Activated effector memory CD4-positive, alpha-beta T cell treated with anti-CD3 and anti-CD28 coated beads, Interleukin-2, amount 50 U/mL, for 16 hours (primary cell): ENCODE data around the gene SLC2A3.
"Not testable (repeated sequence)": the region's sequence is repeated elsewhere in the genome, so short reads cannot be mapped to it uniquely, and the experiment has no call there.

Experiments used
- DNase-seq: peaks from one replicate; pipeline ENCODE4 v3.0.0-alpha.2; 2020

Gene SLC2A3

GRCh38 chr12:7935590-7936581 lies at the start of gene SLC2A3:
SLC2A3 (minus strand) TSS chr12:7936187; CDS start chr12:7936034, 153 bp downstream.
- DNase-seq = peak; percentile 91

GRCh38 chr12:7984900-7985299 lies 48.9 kb upstream of the SLC2A3 start:
- DNase-seq = no peak

- not testable (repeated sequence) for DNase-seq
These were observed 47.5 kb upstream of the SLC2A3 start for GRCh38 chr12:7983460-7983859.

- DNase-seq = not testable (repeated sequence)
These were observed 47.0 kb upstream of the SLC2A3 start for GRCh38 chr12:7983019-7983418.

- DNase-seq = not testable (repeated sequence)
These were observed 46.3 kb upstream of the SLC2A3 start for GRCh38 chr12:7982332-7982735.

GRCh38 chr12:7981446-7981845 lies 45.5 kb upstream of the SLC2A3 start:
- no peak for DNase-seq

GRCh38 chr12:7977351-7978124 lies 41.6 kb upstream of the SLC2A3 start:
- not testable (repeated sequence) for DNase-seq

- DNase-seq = no peak
These were observed 37.5 kb upstream of the SLC2A3 start for GRCh38 chr12:7973457-7973825.

GRCh38 chr12:7972734-7973456 lies 36.9 kb upstream of the SLC2A3 start:
- DNase-seq = no peak

- not testable (repeated sequence) for DNase-seq
These were observed 36.3 kb upstream of the SLC2A3 start for GRCh38 chr12:7972269-7972668.

- not testable (repeated sequence) for DNase-seq
These were observed 35.8 kb upstream of the SLC2A3 start for GRCh38 chr12:7971765-7972164.

- DNase-seq = peak; percentile 96
These were observed 34.7 kb upstream of the SLC2A3 start for GRCh38 chr12:7970475-7971252.

- no peak for DNase-seq
These were observed 30.6 kb upstream of the SLC2A3 start for GRCh38 chr12:7966563-7966962.

GRCh38 chr12:7964669-7965068 lies 28.7 kb upstream of the SLC2A3 start:
- DNase-seq = not testable (repeated sequence)

- no peak for DNase-seq
These were observed 25.6 kb upstream of the SLC2A3 start for GRCh38 chr12:7961395-7962178.

GRCh38 chr12:7959701-7960121 lies 23.7 kb upstream of the SLC2A3 start:
- peak; percentile 82 for DNase-seq

GRCh38 chr12:7959278-7959677 lies 23.3 kb upstream of the SLC2A3 start:
- DNase-seq = no peak

GRCh38 chr12:7954877-7955276 lies 18.9 kb upstream of the SLC2A3 start:
- DNase-seq = not testable (repeated sequence)

GRCh38 chr12:7954418-7954817 lies 18.4 kb upstream of the SLC2A3 start:
- not testable (repeated sequence) for DNase-seq

GRCh38 chr12:7953912-7954311 lies 17.9 kb upstream of the SLC2A3 start:
- DNase-seq = not testable (repeated sequence)

GRCh38 chr12:7951671-7952070 lies 15.7 kb upstream of the SLC2A3 start:
- peak; percentile 46 for DNase-seq
